ENCODE results near the gene CNTN5.

- TF ChIP-seq CTCF (IDR thresholded peaks at IDR 0.05) (no peak), POLR2A (IDR thresholded peaks at IDR 0.05) (no peak)
Observed at GRCh38 chr11:99098751-99099150, 78.0 kb downstream of the CNTN5 start.
